ENCODE results near the gene STAU1. TPM values are rescaled to one million over a fixed set of nuclear protein-coding genes. Genes with fewer than 3 reads are reported as not detected.
A peak's percentile ranks its signal among the peaks of the same experiment; 100 is the strongest.

STAU1 gene
- polyA plus RNA-seq, 1 experiment: 80.7 TPM

DNA sequence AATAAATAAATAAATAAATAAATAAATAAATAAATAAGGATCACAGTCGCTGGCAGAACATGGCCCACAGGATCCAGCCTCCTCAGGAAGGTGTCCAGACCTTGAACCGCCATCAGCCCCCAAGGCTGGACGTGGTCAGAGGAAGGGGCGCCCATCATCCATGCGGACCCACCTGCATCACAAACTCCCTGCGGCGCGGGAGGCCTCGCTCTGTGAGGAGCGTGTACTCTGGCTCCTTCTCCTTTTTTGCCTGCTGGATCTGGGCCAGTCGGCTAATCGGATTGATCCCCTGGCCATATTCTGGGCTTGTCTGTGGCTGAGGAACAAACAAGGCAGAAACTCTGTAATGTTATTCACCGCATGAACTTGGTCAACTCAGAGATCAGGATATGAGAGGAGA lies 65.2 kb downstream of the STAU1 start:
- CTCF ChIA-PET: interaction anchor here (1.5 to 2.8 kb wide), 2 partner anchors 10 to 94 kb away, joined by 5 to 7 read pairs; no protein-coding TSS in a partner anchor

DNA sequence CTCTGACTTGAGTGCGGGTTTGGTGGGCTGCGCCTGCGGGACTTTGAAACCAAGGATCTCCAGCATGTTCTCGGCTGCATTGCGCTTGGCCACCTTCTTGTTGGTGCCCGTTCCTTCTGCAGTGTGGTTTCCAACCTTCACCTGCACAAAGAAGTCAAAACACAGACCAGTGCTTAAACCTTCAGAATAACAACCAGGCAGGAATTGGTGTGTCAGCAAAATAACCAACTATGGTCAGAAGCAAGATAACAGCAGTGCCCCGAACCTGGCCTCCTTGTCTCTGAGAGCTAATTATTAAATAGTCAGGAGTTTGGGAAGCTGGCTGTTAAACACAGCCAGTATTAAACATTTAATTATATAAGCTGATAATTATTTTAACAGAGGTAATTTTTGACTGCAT lies 68.1 kb downstream of the STAU1 start:
- POLR2A ChIA-PET: no interaction called here
- TF ChIP-seq, protein P1, sequence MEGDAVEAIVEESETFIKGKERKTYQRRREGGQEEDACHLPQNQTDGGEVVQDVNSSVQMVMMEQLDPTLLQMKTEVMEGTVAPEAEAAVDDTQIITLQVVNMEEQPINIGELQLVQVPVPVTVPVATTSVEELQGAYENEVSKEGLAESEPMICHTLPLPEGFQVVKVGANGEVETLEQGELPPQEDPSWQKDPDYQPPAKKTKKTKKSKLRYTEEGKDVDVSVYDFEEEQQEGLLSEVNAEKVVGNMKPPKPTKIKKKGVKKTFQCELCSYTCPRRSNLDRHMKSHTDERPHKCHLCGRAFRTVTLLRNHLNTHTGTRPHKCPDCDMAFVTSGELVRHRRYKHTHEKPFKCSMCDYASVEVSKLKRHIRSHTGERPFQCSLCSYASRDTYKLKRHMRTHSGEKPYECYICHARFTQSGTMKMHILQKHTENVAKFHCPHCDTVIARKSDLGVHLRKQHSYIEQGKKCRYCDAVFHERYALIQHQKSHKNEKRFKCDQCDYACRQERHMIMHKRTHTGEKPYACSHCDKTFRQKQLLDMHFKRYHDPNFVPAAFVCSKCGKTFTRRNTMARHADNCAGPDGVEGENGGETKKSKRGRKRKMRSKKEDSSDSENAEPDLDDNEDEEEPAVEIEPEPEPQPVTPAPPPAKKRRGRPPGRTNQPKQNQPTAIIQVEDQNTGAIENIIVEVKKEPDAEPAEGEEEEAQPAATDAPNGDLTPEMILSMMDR (IDR thresholded peaks at IDR 0.05; ENCODE audit: low read depth, low read length): no peak
- Histone ChIP-seq H3K9me3 (ENCODE audit: control insufficient read depth, insufficient read depth, low read length) (no peaks in the 10 kb centered on the region), H3K27me3 (ENCODE audit: control insufficient read depth, insufficient read depth, low read length) (no peaks in the 10 kb centered on the region), H3K27ac (ENCODE audit: low read depth, low read length) (no peak overlapping the region), H3K4me3 (ENCODE audit: low read depth, low read length) (no peak overlapping the region)
- CTCF ChIA-PET: no interaction called here
- no peak for DNase-seq (ENCODE audit: low read depth, low spot score)

More for the DNA sequence above, 65.2 kb downstream of the STAU1 start:
- POLR2A ChIA-PET: no interaction called here
- Histone ChIP-seq H3K9me3 (ENCODE audit: control insufficient read depth, insufficient read depth, low read length) (no peaks in the 10 kb centered on the region), H3K4me3 (ENCODE audit: low read depth, low read length) (no peak overlapping the region), H3K27me3 (ENCODE audit: control insufficient read depth, insufficient read depth, low read length) (no peaks in the 10 kb centered on the region), H3K27ac (ENCODE audit: low read depth, low read length) (no peak overlapping the region)
- no peak for DNase-seq (ENCODE audit: low read depth, low spot score)
- TF ChIP-seq, protein P1 (IDR thresholded peaks at IDR 0.05; ENCODE audit: low read depth, low read length): no peak

DNA sequence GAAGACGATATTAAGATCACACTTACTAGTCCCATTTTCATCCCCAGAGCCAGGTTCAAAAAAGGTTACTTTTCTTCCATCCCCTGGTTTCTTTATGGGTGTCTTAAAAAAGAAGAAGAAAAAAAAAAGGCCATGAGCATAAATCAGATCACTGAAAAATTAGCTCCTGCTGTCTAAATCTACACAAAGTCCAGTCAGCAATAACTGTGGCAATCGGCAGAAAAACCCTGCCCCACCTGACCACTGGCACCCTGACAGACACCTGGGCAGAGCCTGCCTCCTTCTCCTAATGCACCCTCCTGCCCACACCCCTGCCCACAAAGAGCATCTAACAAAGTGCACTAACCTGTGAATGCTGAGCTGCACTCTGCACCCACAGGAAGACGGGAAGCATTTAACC lies 69.8 kb downstream of the STAU1 start:
- DNase-seq (ENCODE audit: low read depth, low spot score): no peak
- Histone ChIP-seq H3K27ac (ENCODE audit: low read depth, low read length) (no peak overlapping the region), H3K27me3 (ENCODE audit: control insufficient read depth, insufficient read depth, low read length) (no peaks in the 10 kb centered on the region), H3K4me3 (ENCODE audit: low read depth, low read length) (no peak overlapping the region), H3K9me3 (ENCODE audit: control insufficient read depth, insufficient read depth, low read length) (no peaks in the 10 kb centered on the region)
- POLR2A ChIA-PET: no interaction called here
- CTCF ChIA-PET: interaction anchor here (1.9 kb wide), 1 partner anchor 99 kb away, joined by 6 read pairs; no protein-coding TSS in a partner anchor
- TF ChIP-seq, protein P1 (IDR thresholded peaks at IDR 0.05; ENCODE audit: low read depth, low read length): no peak

- Histone ChIP-seq H3K27me3 (ENCODE audit: control insufficient read depth, insufficient read depth, low read length) (no peaks in the 10 kb centered on the region), H3K4me3 (ENCODE audit: low read depth, low read length) (no peak overlapping the region), H3K9me3 (ENCODE audit: control insufficient read depth, insufficient read depth, low read length) (no peaks in the 10 kb centered on the region), H3K27ac (ENCODE audit: low read depth, low read length) (peak overlapping the region; percentile 31)
- CTCF ChIA-PET: no interaction called here
- DNase-seq (ENCODE audit: low read depth, low spot score): peak; percentile 34
- TF ChIP-seq, protein P1 (IDR thresholded peaks at IDR 0.05; ENCODE audit: low read depth, low read length): peak; percentile 29; the same call in 1 of the 2 replicates
- POLR2A ChIA-PET: no interaction called here
These were observed 72.6 kb downstream of the STAU1 start for GRCh38 chr20:49115564-49115963.

DNA sequence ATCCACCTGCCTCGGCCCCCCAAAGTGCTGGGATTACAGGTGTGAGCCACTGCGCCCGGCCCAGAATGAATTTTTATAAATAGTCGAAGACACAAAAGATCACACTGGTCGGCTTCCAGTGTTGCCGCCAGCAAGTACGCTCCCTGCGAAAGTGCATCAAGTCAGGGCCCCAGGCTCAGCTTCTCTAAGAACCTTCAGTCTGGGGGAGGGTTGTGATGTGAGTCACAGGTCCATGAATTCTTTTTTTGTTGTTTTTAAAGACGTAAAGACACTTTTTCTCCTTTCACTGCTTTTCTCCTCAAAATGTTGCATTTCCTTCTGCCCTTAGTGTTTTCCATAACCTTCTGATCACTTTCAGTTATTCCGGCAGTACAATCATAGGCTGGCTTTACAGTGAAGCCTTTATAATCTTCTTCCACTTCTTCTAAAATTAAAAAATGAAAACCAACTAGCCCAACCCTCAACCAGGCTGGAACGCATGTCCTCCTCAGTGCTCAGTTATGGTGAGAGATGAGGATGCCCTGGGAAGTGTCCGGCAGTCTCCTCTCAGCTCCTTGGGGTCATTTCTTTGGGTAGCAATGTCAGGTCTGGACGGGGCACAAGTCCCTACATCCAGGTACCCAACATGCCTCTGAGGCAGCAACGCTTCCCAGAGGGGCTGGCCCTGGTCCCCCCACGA lies 75.4 kb downstream of the STAU1 start:
- Histone ChIP-seq H3K4me3 (ENCODE audit: low read depth, low read length) (no peak overlapping the region), H3K9me3 (ENCODE audit: control insufficient read depth, insufficient read depth, low read length) (no peaks in the 10 kb centered on the region), H3K27me3 (ENCODE audit: control insufficient read depth, insufficient read depth, low read length) (no peaks in the 10 kb centered on the region), H3K27ac (ENCODE audit: low read depth, low read length) (no peak overlapping the region)
- ChIA-PET POLR2A (no interaction called here), CTCF (no interaction called here)
- DNase-seq (ENCODE audit: low read depth, low spot score): no peak
- TF ChIP-seq, protein P1 (IDR thresholded peaks at IDR 0.05; ENCODE audit: low read depth, low read length): no peak

All from AG04450 (cell line).